CD4-positive, CD25-positive, alpha-beta regulatory T cell (primary cell): ENCODE results near the gene SRBD1. TPM values are rescaled to one million over a fixed set of nuclear protein-coding genes. Genes with fewer than 3 reads are reported as not detected.

Experiments used
- ATAC-seq, 2 donors: fragments of 150-1000 bp; cut with Tn5 transposase; one replicate each; pipeline ENCODE4 v1.10.0; 2021; ENCODE audit warnings: low read depth in 2 of 2, moderate number of reproducible peaks in 2 of 2, moderate library complexity in 1 of 2
- DNase-seq, 3 donors: peaks; one replicate each; pipeline versions ENCODE4 v3.0.0 to v3.0.0-alpha.2; 2012 to 2022; ENCODE audit warnings: mixed read lengths in 1 of 3
- H3K27ac ChIP-seq: one replicate; pipeline ENCODE4 v1.7.0; 2013; ENCODE audit warnings: mild to moderate bottlenecking, low read length; ENCODE audit not compliant: insufficient read depth, poor library complexity, severe bottlenecking
- H3K27me3 ChIP-seq: one replicate; pipeline ENCODE4 v1.7.0; 2013; ENCODE audit warnings: low read length; ENCODE audit not compliant: control insufficient read depth, insufficient read depth
- H3K36me3 ChIP-seq: one replicate; pipeline ENCODE4 v1.7.0; 2013; ENCODE audit warnings: mild to moderate bottlenecking, low read length, moderate library complexity; ENCODE audit not compliant: control insufficient read depth, insufficient read depth
- H3K4me1 ChIP-seq: 2 replicates; pipeline ENCODE4 v1.7.0; 2013; ENCODE audit warnings: mild to moderate bottlenecking, low read length; ENCODE audit not compliant: insufficient read depth, control insufficient read depth, poor library complexity, severe bottlenecking
- H3K4me3 ChIP-seq: one replicate; pipeline ENCODE4 v1.7.0; 2013; ENCODE audit warnings: low read depth, mild to moderate bottlenecking, low read length, moderate library complexity
- H3K9me3 ChIP-seq, 2 experiments: 1 replicate in 1 of 2; 2 replicates in 1 of 2; pipeline ENCODE4 v1.7.0; 2013; ENCODE audit warnings: low read length in 2 of 2, mild to moderate bottlenecking in 1 of 2, moderate library complexity in 1 of 2; ENCODE audit not compliant: control insufficient read depth in 2 of 2
- H3K27ac Mint-ChIP-seq, 3 donors: one replicate each; pipeline ENCODE4 v1.8.0; 2020 to 2022; ENCODE audit warnings: mild to moderate bottlenecking in 3 of 3, mixed read lengths in 3 of 3, moderate library complexity in 2 of 3
- H3K27me3 Mint-ChIP-seq: one replicate; pipeline ENCODE4 v1.8.0; 2022; ENCODE audit warnings: mild to moderate bottlenecking, mixed read lengths
- H3K36me3 Mint-ChIP-seq: one replicate; pipeline ENCODE4 v1.8.0; 2020; ENCODE audit warnings: mixed read lengths
- H3K4me1 Mint-ChIP-seq, 4 donors: one replicate each; pipeline ENCODE4 v1.8.0; 2020 to 2022; ENCODE audit warnings: mixed read lengths in 4 of 4, mild to moderate bottlenecking in 1 of 4
- H3K4me3 Mint-ChIP-seq, 4 donors: one replicate each; pipeline ENCODE4 v1.8.0; 2020 to 2022; ENCODE audit warnings: mild to moderate bottlenecking in 4 of 4, mixed read lengths in 4 of 4, moderate library complexity in 3 of 4
- H3K9me3 Mint-ChIP-seq, 7 donors: one replicate each; pipeline ENCODE4 v1.8.0; 2020 to 2022; ENCODE audit warnings: mixed read lengths in 7 of 7, mild to moderate bottlenecking in 3 of 7, moderate library complexity in 2 of 7
- polyA plus RNA-seq, 4 donors: library from polyadenylated mRNA; unstranded; fragments of 300-500 nt; fragmentation: Illumina TruSeq; gene quantifications; one replicate each; pipeline ENCODE4 v1.2.3, GENCODE V29; 2021
- total RNA-seq: library from RNA; stranded (reverse); gene quantifications from one replicate; pipeline ENCODE4 v1.2.3, GENCODE V29; 2022

SRBD1 gene
- total and polyA plus RNA-seq, 5 donors from 2014 or later: 7.4 to 18.2 (median 9.4) TPM

- Mint-ChIP-seq H3K4me1 (peaks cover 0 to 10% (median under 1%) of the 10 kb centered on the region in 4 donors), H3K27ac (no peak overlapping the region), H3K36me3 (peaks cover 27% of the 10 kb centered on the region), H3K27me3 (no peaks in the 10 kb centered on the region), H3K4me3 (no peak overlapping the region), H3K9me3 (no peaks in the 10 kb centered on the region)
- Histone ChIP-seq H3K4me3 (no peak overlapping the region), H3K27me3 (no peaks in the 10 kb centered on the region), H3K27ac (no peak overlapping the region), H3K9me3 (no peaks in the 10 kb centered on the region), H3K36me3 (peaks cover 4% of the 10 kb centered on the region), H3K4me1 (no peaks in the 10 kb centered on the region)
- DNase-seq (no peak), ATAC-seq (no peak)
Measured at GRCh38 chr2:45458909-45459563, 152.0 kb downstream of the SRBD1 start.

- no peak for ATAC-seq
- no peak for DNase-seq
- H3K36me3 Mint-ChIP-seq: peaks cover 26% of the 10 kb centered on the region
- H3K4me3 Mint-ChIP-seq: no peak overlapping the region
- H3K27ac Mint-ChIP-seq: no peak overlapping the region
- H3K27me3 ChIP-seq: no peaks in the 10 kb centered on the region
- H3K27me3 Mint-ChIP-seq: no peaks in the 10 kb centered on the region
- H3K4me1 Mint-ChIP-seq: peaks cover 0 to 10% (median 2%) of the 10 kb centered on the region in 4 donors
- H3K9me3 Mint-ChIP-seq: no peaks in the 10 kb centered on the region
- H3K4me3 ChIP-seq: no peak overlapping the region
- peaks cover 4% of the 10 kb centered on the region for H3K36me3 ChIP-seq
- H3K27ac ChIP-seq: no peak overlapping the region
- no peaks in the 10 kb centered on the region for H3K9me3 ChIP-seq
- no peaks in the 10 kb centered on the region for H3K4me1 ChIP-seq
Measured at GRCh38 chr2:45457211-45457945, 153.7 kb downstream of the SRBD1 start.

- Mint-ChIP-seq H3K27me3 (no peaks in the 10 kb centered on the region), H3K27ac (no peak overlapping the region), H3K4me1 (peaks cover 0 to 2% (median under 1%) of the 10 kb centered on the region in 4 donors), H3K36me3 (peaks cover 5% of the 10 kb centered on the region), H3K9me3 (no peaks in the 10 kb centered on the region), H3K4me3 (no peak overlapping the region)
- ATAC-seq (no peak), DNase-seq (no peak)
- no peaks in the 10 kb centered on the region for H3K27me3 ChIP-seq
- H3K27ac ChIP-seq: no peak overlapping the region
- H3K36me3 ChIP-seq: no peaks in the 10 kb centered on the region
- H3K4me1 ChIP-seq: no peaks in the 10 kb centered on the region
- H3K9me3 ChIP-seq: no peaks in the 10 kb centered on the region
- H3K4me3 ChIP-seq: no peak overlapping the region
Measured at GRCh38 chr2:45452866-45453265, 158.2 kb downstream of the SRBD1 start.

GRCh38 chr2:45450634-45451033 lies 160.4 kb downstream of the SRBD1 start:
- Mint-ChIP-seq H3K9me3 (no peaks in the 10 kb centered on the region), H3K36me3 (peaks cover 5% of the 10 kb centered on the region), H3K27me3 (no peaks in the 10 kb centered on the region), H3K4me3 (peak overlapping the region in 1 of 4 donors; percentile 27), H3K4me1 (peaks cover 0 to 7% (median under 1%) of the 10 kb centered on the region in 4 donors), H3K27ac (no peak overlapping the region)
- Histone ChIP-seq H3K4me3 (no peak overlapping the region), H3K9me3 (no peaks in the 10 kb centered on the region), H3K4me1 (no peaks in the 10 kb centered on the region), H3K27me3 (no peaks in the 10 kb centered on the region), H3K27ac (no peak overlapping the region), H3K36me3 (no peaks in the 10 kb centered on the region)
- DNase-seq: no peak
- no peak for ATAC-seq

- Mint-ChIP-seq H3K36me3 (peaks cover under 1% of the 10 kb centered on the region), H3K4me3 (no peak overlapping the region), H3K27ac (no peak overlapping the region), H3K27me3 (no peaks in the 10 kb centered on the region), H3K4me1 (peaks cover 2 to 16% (median 3%) of the 10 kb centered on the region in 4 donors), H3K9me3 (no peaks in the 10 kb centered on the region)
- H3K4me3 ChIP-seq: no peak overlapping the region
- H3K4me1 ChIP-seq: no peaks in the 10 kb centered on the region
- DNase-seq (no peak), ATAC-seq (no peak)
- no peaks in the 10 kb centered on the region for H3K9me3 ChIP-seq
- no peaks in the 10 kb centered on the region for H3K27me3 ChIP-seq
- H3K27ac ChIP-seq: no peak overlapping the region
- H3K36me3 ChIP-seq: no peaks in the 10 kb centered on the region
Measured at GRCh38 chr2:45448217-45448616, 162.8 kb downstream of the SRBD1 start.

- ATAC-seq (no peak), DNase-seq (no peak)
- H3K4me1 Mint-ChIP-seq: peaks cover 7 to 22% (median 9%) of the 10 kb centered on the region in 4 donors
- no peaks in the 10 kb centered on the region for H3K36me3 ChIP-seq
- H3K9me3 ChIP-seq: no peaks in the 10 kb centered on the region
- no peak overlapping the region for H3K4me3 ChIP-seq
- H3K36me3 Mint-ChIP-seq: peaks cover 5% of the 10 kb centered on the region
- no peak overlapping the region for H3K27ac Mint-ChIP-seq
- peaks cover 0 to 1% (median 0%) of the 10 kb centered on the region in 7 donors for H3K9me3 Mint-ChIP-seq
- H3K27ac ChIP-seq: no peak overlapping the region
- H3K27me3 ChIP-seq: no peaks in the 10 kb centered on the region
- no peak overlapping the region for H3K4me3 Mint-ChIP-seq
- H3K4me1 ChIP-seq: no peaks in the 10 kb centered on the region
- no peaks in the 10 kb centered on the region for H3K27me3 Mint-ChIP-seq
Measured at GRCh38 chr2:45446016-45446415, 165.1 kb downstream of the SRBD1 start.

- H3K27ac Mint-ChIP-seq: no peak overlapping the region
- no peak overlapping the region for H3K4me3 Mint-ChIP-seq
- H3K36me3 Mint-ChIP-seq: peaks cover 5% of the 10 kb centered on the region
- DNase-seq (no peak), ATAC-seq (no peak)
- no peaks in the 10 kb centered on the region for H3K27me3 Mint-ChIP-seq
- H3K27ac ChIP-seq: no peak overlapping the region
- peaks cover 0 to 1% (median 0%) of the 10 kb centered on the region in 7 donors for H3K9me3 Mint-ChIP-seq
- H3K4me1 ChIP-seq: no peaks in the 10 kb centered on the region
- H3K4me1 Mint-ChIP-seq: peaks cover 7 to 22% (median 10%) of the 10 kb centered on the region in 4 donors
- H3K4me3 ChIP-seq: no peak overlapping the region
- no peaks in the 10 kb centered on the region for H3K27me3 ChIP-seq
- H3K36me3 ChIP-seq: no peaks in the 10 kb centered on the region
- no peaks in the 10 kb centered on the region for H3K9me3 ChIP-seq
Measured at GRCh38 chr2:45445037-45445436, 166.0 kb downstream of the SRBD1 start.
